DOHH2 (cell line): ENCODE measurements around the gene IFITM1.

ENCODE experiments used
- EZH2phosphoT487 ChIP-seq: fragments of 200-600 bp; sonication (generic); IDR thresholded peaks from 2 replicates; pipeline ENCODE4 v1.6.1; 2017; ENCODE audit warnings: borderline replicate concordance, mild to moderate bottlenecking, antibody characterized with exemption, low read length, moderate library complexity, mixed read lengths
- TF ChIP-seq, protein P1 (sequence below): fragments of 200-600 bp; sonication (generic); IDR thresholded peaks from one replicate; pipeline ENCODE4 v1.5.1; 2014; ENCODE audit warnings: antibody characterized with exemption, mild to moderate bottlenecking, low read depth, low read length; ENCODE audit not compliant: poor library complexity, severe bottlenecking

DNA sequence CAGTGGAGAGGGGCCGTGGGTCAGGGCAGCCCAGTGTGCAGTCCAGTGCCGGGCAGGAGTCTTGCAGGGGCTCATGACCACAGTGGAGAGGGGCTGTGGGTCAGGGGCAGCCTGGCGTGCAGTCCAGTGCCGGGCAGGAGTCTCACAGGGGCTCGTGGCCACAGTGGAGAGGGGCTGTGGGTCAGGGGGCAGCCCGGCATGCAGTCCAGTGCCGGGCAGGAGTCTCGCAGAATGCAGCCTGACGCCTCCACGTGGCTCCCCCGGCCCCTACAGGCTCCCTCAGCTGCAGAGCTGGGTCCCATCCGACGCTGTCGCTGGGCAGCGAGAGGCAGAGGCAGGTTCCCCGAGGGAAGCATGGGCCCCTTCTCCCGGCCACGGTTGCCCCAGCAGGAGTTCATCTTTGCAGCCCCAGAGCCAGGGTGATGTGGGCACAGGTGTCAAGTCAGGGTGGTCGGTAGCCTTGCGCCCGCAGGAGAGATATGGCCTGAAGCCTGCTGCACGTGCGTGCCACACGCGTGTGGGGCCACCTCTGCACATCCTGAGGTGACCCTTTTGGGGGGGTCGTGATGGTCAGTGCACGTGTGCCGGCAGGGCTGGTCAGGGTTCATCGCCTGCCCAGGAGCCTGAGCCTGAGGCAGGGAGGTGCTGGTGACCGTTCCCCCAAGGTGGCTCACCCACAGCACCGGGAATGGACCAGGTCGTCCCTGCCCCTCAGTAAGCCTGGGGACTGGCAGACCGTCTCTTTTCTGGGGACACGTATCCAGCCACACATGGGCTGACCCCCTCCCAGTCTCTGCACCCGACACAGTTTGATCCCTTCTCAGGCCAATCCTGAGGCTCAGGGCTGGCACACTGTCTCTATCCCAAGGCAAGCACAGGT, 17.4 kb upstream of the IFITM1 start:
- TF ChIP-seq, protein P1, sequence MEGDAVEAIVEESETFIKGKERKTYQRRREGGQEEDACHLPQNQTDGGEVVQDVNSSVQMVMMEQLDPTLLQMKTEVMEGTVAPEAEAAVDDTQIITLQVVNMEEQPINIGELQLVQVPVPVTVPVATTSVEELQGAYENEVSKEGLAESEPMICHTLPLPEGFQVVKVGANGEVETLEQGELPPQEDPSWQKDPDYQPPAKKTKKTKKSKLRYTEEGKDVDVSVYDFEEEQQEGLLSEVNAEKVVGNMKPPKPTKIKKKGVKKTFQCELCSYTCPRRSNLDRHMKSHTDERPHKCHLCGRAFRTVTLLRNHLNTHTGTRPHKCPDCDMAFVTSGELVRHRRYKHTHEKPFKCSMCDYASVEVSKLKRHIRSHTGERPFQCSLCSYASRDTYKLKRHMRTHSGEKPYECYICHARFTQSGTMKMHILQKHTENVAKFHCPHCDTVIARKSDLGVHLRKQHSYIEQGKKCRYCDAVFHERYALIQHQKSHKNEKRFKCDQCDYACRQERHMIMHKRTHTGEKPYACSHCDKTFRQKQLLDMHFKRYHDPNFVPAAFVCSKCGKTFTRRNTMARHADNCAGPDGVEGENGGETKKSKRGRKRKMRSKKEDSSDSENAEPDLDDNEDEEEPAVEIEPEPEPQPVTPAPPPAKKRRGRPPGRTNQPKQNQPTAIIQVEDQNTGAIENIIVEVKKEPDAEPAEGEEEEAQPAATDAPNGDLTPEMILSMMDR = no peak
- TF ChIP-seq EZH2phosphoT487 = no peak
